Measurements from ENCODE around the gene ZBTB38. TPM values are rescaled to one million over a fixed set of nuclear protein-coding genes. Genes with fewer than 3 reads are reported as not detected.

Gene ZBTB38
- total RNA-seq, 1 experiment from 2014 or later, result 12.3 TPM

DNA sequence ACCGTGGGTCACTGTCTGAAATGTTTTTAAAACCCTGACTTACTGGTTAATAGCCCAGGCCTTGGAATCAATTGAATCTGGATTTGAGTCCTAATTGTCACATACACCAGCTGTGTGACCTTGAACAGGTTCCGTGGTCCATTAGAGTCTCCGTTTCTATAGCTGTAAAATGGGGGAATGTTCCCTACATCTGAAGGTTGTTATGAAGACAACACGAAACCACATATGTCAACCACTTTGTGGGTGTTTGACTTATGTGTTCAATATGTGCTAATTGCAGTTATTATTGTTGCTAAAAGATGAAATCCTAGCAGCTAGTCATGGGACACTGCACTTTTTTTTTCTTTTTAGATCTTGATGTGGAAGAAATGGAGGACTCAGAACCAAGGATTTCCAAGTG is 35.3 kb downstream of the ZBTB38 start (continued):
- TF ChIP-seq, protein P1, sequence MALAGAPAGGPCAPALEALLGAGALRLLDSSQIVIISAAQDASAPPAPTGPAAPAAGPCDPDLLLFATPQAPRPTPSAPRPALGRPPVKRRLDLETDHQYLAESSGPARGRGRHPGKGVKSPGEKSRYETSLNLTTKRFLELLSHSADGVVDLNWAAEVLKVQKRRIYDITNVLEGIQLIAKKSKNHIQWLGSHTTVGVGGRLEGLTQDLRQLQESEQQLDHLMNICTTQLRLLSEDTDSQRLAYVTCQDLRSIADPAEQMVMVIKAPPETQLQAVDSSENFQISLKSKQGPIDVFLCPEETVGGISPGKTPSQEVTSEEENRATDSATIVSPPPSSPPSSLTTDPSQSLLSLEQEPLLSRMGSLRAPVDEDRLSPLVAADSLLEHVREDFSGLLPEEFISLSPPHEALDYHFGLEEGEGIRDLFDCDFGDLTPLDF (CRISPR knock-in tag; IDR thresholded peaks at IDR 0.05), result no peak
- no peak for TF ChIP-seq ZNF423 (CRISPR knock-in tag; IDR thresholded peaks at IDR 0.05)
- TF ChIP-seq NFE2L1 (CRISPR knock-in tag; IDR thresholded peaks at IDR 0.05), result no peak
- TF ChIP-seq, protein P2, sequence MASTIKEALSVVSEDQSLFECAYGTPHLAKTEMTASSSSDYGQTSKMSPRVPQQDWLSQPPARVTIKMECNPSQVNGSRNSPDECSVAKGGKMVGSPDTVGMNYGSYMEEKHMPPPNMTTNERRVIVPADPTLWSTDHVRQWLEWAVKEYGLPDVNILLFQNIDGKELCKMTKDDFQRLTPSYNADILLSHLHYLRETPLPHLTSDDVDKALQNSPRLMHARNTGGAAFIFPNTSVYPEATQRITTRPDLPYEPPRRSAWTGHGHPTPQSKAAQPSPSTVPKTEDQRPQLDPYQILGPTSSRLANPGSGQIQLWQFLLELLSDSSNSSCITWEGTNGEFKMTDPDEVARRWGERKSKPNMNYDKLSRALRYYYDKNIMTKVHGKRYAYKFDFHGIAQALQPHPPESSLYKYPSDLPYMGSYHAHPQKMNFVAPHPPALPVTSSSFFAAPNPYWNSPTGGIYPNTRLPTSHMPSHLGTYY (CRISPR knock-in tag; IDR thresholded peaks at IDR 0.05), result no peak
- TF ChIP-seq, protein P3, sequence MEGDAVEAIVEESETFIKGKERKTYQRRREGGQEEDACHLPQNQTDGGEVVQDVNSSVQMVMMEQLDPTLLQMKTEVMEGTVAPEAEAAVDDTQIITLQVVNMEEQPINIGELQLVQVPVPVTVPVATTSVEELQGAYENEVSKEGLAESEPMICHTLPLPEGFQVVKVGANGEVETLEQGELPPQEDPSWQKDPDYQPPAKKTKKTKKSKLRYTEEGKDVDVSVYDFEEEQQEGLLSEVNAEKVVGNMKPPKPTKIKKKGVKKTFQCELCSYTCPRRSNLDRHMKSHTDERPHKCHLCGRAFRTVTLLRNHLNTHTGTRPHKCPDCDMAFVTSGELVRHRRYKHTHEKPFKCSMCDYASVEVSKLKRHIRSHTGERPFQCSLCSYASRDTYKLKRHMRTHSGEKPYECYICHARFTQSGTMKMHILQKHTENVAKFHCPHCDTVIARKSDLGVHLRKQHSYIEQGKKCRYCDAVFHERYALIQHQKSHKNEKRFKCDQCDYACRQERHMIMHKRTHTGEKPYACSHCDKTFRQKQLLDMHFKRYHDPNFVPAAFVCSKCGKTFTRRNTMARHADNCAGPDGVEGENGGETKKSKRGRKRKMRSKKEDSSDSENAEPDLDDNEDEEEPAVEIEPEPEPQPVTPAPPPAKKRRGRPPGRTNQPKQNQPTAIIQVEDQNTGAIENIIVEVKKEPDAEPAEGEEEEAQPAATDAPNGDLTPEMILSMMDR (IDR thresholded peaks at IDR 0.05), result no peak

DNA sequence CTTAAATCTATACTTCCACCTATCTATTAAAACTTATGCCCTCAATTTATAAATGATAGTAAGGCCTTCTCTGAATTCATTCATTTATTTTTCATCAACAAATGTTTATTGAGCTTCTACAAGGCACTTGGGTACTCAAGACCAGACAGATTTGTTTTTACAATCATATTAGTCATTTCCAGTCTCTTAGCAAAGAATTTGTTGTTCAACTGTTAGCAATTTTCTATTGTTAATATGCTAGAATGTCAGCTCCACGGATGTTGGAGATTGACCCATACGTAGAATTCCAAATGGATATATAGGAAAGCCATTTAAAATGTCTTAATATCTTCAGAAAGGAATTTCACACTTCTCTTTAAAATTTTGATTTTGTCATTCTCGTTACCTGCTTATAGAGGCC is 36.7 kb downstream of the ZBTB38 start:
- TF ChIP-seq RORB (CRISPR knock-in tag; IDR thresholded peaks at IDR 0.05) (no peak), NFYB (CRISPR knock-in tag; conservative IDR thresholded peaks at IDR 0.05; ENCODE audit: low read depth) (no peak), MYBL2 (CRISPR knock-in tag; IDR thresholded peaks at IDR 0.05) (no peak), NFE2L1 (CRISPR knock-in tag; IDR thresholded peaks at IDR 0.05) (no peak), SMAD3 (CRISPR knock-in tag; IDR thresholded peaks at IDR 0.05; ENCODE audit: borderline replicate concordance) (no peak), TCF7 (CRISPR knock-in tag; IDR thresholded peaks at IDR 0.05; ENCODE audit: low read depth) (no peak), TEAD4 (CRISPR knock-in tag; IDR thresholded peaks at IDR 0.05) (no peak), PRRX2 (CRISPR knock-in tag; IDR thresholded peaks at IDR 0.05) (no peak)
- TF ChIP-seq, protein P4, sequence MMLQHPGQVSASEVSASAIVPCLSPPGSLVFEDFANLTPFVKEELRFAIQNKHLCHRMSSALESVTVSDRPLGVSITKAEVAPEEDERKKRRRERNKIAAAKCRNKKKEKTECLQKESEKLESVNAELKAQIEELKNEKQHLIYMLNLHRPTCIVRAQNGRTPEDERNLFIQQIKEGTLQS (CRISPR knock-in tag; conservative IDR thresholded peaks at IDR 0.05), result no peak
- TF ChIP-seq, protein P5, sequence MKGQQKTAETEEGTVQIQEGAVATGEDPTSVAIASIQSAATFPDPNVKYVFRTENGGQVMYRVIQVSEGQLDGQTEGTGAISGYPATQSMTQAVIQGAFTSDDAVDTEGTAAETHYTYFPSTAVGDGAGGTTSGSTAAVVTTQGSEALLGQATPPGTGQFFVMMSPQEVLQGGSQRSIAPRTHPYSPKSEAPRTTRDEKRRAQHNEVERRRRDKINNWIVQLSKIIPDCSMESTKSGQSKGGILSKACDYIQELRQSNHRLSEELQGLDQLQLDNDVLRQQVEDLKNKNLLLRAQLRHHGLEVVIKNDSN (CRISPR knock-in tag; IDR thresholded peaks at IDR 0.05), result no peak
- TF ChIP-seq, protein P6, sequence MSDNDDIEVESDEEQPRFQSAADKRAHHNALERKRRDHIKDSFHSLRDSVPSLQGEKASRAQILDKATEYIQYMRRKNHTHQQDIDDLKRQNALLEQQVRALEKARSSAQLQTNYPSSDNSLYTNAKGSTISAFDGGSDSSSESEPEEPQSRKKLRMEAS (CRISPR knock-in tag; IDR thresholded peaks at IDR 0.05), result no peak
- TF ChIP-seq, protein P7, sequence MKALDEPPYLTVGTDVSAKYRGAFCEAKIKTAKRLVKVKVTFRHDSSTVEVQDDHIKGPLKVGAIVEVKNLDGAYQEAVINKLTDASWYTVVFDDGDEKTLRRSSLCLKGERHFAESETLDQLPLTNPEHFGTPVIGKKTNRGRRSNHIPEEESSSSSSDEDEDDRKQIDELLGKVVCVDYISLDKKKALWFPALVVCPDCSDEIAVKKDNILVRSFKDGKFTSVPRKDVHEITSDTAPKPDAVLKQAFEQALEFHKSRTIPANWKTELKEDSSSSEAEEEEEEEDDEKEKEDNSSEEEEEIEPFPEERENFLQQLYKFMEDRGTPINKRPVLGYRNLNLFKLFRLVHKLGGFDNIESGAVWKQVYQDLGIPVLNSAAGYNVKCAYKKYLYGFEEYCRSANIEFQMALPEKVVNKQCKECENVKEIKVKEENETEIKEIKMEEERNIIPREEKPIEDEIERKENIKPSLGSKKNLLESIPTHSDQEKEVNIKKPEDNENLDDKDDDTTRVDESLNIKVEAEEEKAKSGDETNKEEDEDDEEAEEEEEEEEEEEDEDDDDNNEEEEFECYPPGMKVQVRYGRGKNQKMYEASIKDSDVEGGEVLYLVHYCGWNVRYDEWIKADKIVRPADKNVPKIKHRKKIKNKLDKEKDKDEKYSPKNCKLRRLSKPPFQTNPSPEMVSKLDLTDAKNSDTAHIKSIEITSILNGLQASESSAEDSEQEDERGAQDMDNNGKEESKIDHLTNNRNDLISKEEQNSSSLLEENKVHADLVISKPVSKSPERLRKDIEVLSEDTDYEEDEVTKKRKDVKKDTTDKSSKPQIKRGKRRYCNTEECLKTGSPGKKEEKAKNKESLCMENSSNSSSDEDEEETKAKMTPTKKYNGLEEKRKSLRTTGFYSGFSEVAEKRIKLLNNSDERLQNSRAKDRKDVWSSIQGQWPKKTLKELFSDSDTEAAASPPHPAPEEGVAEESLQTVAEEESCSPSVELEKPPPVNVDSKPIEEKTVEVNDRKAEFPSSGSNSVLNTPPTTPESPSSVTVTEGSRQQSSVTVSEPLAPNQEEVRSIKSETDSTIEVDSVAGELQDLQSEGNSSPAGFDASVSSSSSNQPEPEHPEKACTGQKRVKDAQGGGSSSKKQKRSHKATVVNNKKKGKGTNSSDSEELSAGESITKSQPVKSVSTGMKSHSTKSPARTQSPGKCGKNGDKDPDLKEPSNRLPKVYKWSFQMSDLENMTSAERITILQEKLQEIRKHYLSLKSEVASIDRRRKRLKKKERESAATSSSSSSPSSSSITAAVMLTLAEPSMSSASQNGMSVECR (CRISPR knock-in tag; IDR thresholded peaks at IDR 0.05; ENCODE audit: borderline replicate concordance), result no peak
- Mint-ChIP-seq H3K27me3 (ENCODE audit: low read depth) (peaks cover 42% of the 10 kb centered on the region), H3K36me3 (no peaks in the 10 kb centered on the region; the same call in 1 of the 2 replicates), H3K27ac (no peak overlapping the region), H3K4me3 (no peak overlapping the region), H3K9me3 (no peaks in the 10 kb centered on the region), H3K4me1 (peaks cover 27% of the 10 kb centered on the region)
- POLR2A ChIA-PET, result no interaction called here
- no peak for DNase-seq (ENCODE audit: low spot score)
- no peak for ATAC-seq
- CTCF ChIA-PET, result interaction anchor here (1.3 kb wide), 1 partner anchor 50 kb away, joined by 3 read pairs; no protein-coding TSS in a partner anchor
